ENCODE data around the gene CAMTA1. TPM values are rescaled to one million over a fixed set of nuclear protein-coding genes. Genes with fewer than 3 reads are reported as not detected.
A peak's percentile ranks its signal among the peaks of the same experiment; 100 is the strongest.
"Not testable (repeated sequence)": the region's sequence is repeated elsewhere in the genome, so short reads cannot be mapped to it uniquely, and the experiment has no call there.

Gene CAMTA1
- total and polyA plus RNA-seq, 12 donors, result 123 to 265 (median 142) TPM

- Histone ChIP-seq H3K27me3 (no peaks in the 10 kb centered on the region), H3K4me3 (no peak overlapping the region), H3K36me3 (no peaks in the 10 kb centered on the region), H3K4me1 (peaks cover 4 to 21% (median 13%) of the 10 kb centered on the region in 9 donors), H3K27ac (no peak overlapping the region), H3K9me3 (peaks cover 0 to 3% (median 0%) of the 10 kb centered on the region in 11 donors)
- ATAC-seq (no peak), DNase-seq (no peak)
- TF ChIP-seq, protein P1, sequence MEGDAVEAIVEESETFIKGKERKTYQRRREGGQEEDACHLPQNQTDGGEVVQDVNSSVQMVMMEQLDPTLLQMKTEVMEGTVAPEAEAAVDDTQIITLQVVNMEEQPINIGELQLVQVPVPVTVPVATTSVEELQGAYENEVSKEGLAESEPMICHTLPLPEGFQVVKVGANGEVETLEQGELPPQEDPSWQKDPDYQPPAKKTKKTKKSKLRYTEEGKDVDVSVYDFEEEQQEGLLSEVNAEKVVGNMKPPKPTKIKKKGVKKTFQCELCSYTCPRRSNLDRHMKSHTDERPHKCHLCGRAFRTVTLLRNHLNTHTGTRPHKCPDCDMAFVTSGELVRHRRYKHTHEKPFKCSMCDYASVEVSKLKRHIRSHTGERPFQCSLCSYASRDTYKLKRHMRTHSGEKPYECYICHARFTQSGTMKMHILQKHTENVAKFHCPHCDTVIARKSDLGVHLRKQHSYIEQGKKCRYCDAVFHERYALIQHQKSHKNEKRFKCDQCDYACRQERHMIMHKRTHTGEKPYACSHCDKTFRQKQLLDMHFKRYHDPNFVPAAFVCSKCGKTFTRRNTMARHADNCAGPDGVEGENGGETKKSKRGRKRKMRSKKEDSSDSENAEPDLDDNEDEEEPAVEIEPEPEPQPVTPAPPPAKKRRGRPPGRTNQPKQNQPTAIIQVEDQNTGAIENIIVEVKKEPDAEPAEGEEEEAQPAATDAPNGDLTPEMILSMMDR (IDR thresholded peaks at IDR 0.05), result no peak
- WGBS, 2 donors, result 91 to 92% methylated on average over 7 of the region's 7 CpGs
- intact Hi-C loops (cut with DNase I), result no loop called here
Observed at GRCh38 chr1:6918925-6919511, 133.8 kb downstream of the CAMTA1 start.

- not testable (repeated sequence) for ATAC-seq
- WGBS, 2 donors, result 92 to 99% methylated on average over 5 of the region's 5 CpGs
Observed at GRCh38 chr1:6921506-6921905, 136.3 kb downstream of the CAMTA1 start.

GRCh38 chr1:6922096-6922931 lies 137.1 kb downstream of the CAMTA1 start:
- WGBS, 2 donors, result 20 to 26% methylated on average over 8 of the region's 8 CpGs
- Histone ChIP-seq H3K4me3 (no peak overlapping the region), H3K9me3 (peaks cover 0 to 3% (median 0%) of the 10 kb centered on the region in 11 donors), H3K36me3 (no peaks in the 10 kb centered on the region), H3K4me1 (peaks cover 5 to 38% (median 17%) of the 10 kb centered on the region in 9 donors), H3K27ac (peak overlapping the region in 1 of 10 donors; percentile 7), H3K27me3 (no peaks in the 10 kb centered on the region)
- ATAC-seq (peak; percentile 84 to 92 (median 89)), DNase-seq (peak in 1 of 2 donors; percentile 82)
- TF ChIP-seq, protein P1 (IDR thresholded peaks at IDR 0.05), result no peak
- intact Hi-C loops (cut with DNase I), result no loop called here

More at GRCh38 chr1:6921506-6921905, 136.3 kb downstream of the CAMTA1 start:
- DNase-seq; intact Hi-C loops (cut with DNase I); H3K4me3 ChIP-seq; H3K27ac ChIP-seq; H3K27me3 ChIP-seq; H3K9me3 ChIP-seq; H3K36me3 ChIP-seq: not testable (repeated sequence)
- H3K4me1 ChIP-seq, result peaks cover 5 to 38% (median 17%) of the 10 kb centered on the region in 9 donors

DNA sequence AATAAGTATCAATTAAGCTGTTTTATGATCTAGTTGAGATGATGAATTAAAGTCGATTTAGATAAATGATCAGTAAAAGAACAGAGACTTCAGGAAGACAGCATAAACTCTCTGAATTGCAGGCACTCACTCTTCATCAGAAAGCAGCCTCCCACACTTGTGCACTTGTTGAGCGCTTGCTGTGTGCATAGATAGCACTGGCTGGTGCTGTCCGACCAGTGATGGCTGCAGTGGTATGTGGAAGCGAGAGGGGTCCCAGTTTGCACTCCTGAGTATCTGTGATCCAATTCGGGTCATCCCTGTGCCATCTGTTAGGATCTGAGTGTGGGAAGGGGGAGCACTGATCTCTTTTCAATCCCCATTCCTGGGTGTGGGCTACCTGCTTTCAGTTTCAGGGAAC lies 137.8 kb downstream of the CAMTA1 start:
- no peak for ATAC-seq
- Histone ChIP-seq H3K27me3 (no peaks in the 10 kb centered on the region), H3K4me3 (no peak overlapping the region), H3K36me3 (no peaks in the 10 kb centered on the region), H3K9me3 (peaks cover 0 to 3% (median 0%) of the 10 kb centered on the region in 11 donors), H3K27ac (no peak overlapping the region), H3K4me1 (peaks cover 5 to 38% (median 17%) of the 10 kb centered on the region in 9 donors)
- TF ChIP-seq, protein P1 (IDR thresholded peaks at IDR 0.05), result no peak
- 83 to 87% methylated on average over 5 of the region's 5 CpGs for WGBS, 2 donors
- intact Hi-C loops (cut with DNase I), result no loop called here
- no peak for DNase-seq
